ENCODE measurements around the gene DNM3. TPM values are rescaled to one million over a fixed set of nuclear protein-coding genes. Genes with fewer than 3 reads are reported as not detected.
A peak's percentile ranks its signal among the peaks of the same experiment; 100 is the strongest.

DNM3 gene
- total RNA-seq, 1 experiment from 2014 or later: 3.1 TPM

DNA sequence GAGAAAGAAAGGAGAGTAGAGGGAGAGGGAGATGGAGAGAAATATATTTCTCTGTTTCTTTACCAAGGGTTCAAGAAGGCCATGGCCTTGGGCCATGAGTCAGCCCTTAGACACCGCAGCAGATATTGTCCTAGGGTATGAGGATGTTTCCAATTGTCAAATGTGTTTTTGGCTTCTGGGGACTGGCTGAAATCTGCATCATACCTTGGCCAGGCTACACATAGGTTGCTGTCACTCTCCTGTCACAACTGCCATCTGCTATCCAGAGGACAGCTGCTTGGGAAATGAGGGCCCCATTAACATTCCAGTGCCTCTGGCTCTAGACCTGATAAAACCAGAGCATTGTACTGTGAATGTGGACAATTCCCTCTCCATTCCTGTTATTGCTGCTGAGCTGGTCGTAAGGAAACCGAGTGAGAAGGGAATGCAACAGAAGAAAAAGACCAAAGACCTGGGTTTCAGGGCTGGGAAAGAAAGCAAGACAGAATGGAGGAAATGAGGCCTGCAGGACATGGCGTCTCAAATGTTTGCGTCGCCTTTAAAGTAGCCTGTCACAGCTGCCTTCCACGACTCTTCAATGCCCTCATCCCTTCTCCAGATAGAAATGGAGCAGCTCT, 611.3 kb downstream of the DNM3 start:
- peak; percentile 40 for DNase-seq (ENCODE audit: low read depth)

DNA sequence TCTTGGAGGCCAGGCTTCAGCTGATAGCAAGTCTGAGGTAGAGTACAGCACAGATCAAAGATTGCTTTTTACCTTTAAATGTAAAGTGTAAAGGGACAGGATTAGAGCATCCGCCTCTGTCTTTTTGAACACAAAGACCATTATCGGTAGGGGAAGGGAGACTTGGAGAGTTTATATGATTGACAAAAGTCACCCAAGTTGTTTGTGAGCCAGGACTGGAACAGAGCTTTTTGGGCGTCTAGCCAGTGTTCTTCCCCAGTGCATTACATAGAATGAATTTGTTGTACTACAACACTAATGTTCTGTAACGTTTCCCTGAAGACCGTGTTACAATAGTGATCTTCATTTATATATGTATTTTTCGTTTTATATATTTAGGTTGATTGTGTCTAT, 611.9 kb downstream of the DNM3 start:
- DNase-seq (ENCODE audit: low read depth): no peak

DNA sequence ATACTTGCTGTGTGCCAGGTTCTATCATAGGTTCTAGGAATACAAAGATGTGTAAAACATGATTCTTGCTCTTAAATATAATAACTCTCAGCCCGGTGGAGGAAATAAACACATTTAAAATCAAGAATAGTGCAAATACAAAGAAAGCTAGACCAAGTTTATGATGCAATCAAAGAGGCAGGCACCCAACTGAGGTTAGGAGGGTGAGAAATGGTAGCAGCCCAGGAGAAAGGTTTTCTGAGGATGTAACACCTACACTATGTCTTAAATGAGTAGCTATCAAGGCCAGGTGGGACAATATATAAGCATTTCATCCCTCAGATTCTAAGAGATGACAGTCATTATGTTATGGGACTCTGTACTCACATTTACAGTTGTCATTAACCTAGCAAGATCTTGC, 612.3 kb downstream of the DNM3 start:
- DNase-seq (ENCODE audit: low read depth): no peak

DNA sequence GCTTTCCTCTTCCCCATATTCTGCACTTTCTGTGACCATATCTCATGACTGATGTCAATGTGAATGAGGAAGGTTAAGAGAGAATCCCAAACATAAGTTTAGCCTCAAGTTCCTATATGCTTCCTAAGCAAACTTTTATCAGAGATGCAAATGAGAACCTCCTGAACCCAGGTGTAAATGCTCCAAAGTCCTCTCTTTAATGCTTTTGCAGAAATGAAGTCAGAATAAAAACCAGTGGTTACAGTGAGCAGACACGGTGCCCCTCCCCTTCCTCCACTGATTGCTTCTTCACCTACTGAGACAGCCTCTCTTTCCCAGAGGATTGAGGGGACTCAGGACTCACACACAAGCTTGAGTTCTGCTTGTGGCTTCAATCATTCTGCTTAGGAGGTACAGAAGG, 614.2 kb downstream of the DNM3 start:
- DNase-seq (ENCODE audit: low read depth): no peak

DNA sequence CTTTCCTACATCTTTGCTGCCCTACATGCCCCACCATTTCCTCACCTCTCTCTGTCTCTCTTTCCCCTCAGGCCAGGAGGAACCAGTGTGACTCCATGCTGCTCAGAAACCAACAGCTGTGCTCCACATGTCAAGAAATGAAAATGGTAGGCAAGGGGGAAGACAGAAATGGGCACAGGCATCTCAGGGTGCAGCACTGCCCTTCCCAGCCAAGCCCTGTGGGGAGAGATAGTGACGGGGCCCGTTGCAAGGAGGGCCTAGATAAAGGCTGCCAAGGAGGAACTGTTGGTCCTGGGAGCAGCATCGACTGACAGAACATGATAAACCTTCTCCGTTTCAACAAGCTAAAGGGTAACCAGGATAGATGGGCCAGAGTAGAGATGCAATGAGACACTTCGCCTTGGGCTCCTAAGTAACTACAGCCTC, 615.1 kb downstream of the DNM3 start:
- DNase-seq (ENCODE audit: low read depth): no peak

DNA sequence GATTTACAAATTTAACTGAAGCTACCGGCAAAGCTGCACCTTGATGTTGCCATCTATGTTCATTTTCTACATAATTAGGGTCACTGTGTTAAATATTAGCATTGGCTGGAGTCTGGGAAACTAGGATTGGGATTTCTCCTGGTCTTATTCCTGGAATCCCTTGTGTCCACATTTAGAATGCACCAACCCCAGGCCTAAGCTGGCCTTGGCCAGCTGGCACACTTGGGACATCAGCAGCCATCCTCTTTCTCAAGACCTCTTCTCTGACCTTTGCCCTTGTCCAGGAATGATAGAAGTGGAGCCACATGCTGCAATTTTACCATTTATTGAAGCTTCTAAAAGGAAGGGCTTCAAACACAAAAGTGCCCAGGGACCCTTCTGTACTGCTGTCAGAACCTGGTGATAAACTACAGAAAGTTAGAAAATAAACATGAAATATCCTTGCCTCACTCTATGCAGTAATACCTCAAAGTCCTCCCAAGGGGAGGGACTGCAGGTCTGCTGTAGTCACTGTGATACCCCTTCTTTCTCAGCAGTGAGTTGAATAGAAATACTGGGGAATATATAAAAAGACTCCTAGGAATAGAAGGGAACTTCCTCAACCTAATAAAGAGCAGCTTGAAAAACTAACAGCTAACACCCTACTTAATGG, 616.3 kb downstream of the DNM3 start:
- DNase-seq (ENCODE audit: low read depth): no peak

DNA sequence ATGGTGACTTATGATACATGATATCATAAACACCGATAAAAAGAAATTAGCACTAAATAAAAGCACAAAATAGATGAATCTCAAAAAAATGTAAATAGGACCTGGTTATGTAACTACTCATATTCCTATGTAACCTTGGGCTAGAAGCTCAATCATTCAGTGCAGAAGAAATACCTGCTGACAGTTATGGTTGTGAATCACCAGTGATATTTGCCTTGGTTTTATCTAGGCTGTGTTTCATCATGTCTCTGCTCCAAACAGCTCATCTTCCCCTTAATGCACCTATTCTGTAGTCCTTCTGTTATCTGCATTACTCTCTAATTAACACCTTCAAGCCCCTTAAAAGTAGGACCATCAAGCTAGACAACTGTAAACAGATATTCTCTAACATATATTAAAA, 618.9 kb downstream of the DNM3 start:
- DNase-seq (ENCODE audit: low read depth): peak; percentile 36

DNA sequence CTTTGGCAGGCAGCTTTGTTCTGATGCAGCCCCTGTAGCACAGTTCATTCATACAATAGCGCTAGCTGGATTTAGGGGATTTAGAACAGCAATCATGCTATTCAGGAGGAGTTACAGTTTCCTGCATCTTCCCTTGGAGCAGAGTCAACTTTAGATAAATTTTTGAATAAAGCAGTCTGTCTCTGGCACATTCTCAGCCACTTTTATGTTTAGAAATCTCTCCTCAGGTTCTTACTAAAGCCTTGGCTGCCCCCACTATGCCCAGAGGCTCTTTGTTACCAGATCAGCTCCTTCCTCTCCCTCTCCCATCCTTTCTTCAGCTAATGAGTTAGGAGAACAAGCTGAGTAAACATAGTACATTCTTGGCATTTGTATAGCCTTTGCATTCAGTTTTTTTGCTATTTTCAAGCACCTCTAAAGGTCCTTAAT, 619.6 kb downstream of the DNM3 start:
- DNase-seq (ENCODE audit: low read depth): peak; percentile 61

Other genes with a start within 250 kb of the DNM3 start
- not detected in 2 replicates for gene MYOCOS, start 219.3 kb upstream of the DNM3 start, total RNA-seq (2014; rRNA removed; shearing (Covaris generic))
- not detected in 2 replicates for gene MYOC, start 188.8 kb upstream of the DNM3 start, total RNA-seq (2014; rRNA removed; shearing (Covaris generic))
- 11.4 and 12.4 TPM in 2 replicates for gene VAMP4, start 99.4 kb upstream of the DNM3 start, total RNA-seq (2014; rRNA removed; shearing (Covaris generic))
- 21.1 and 27.9 TPM in 2 replicates for gene METTL13, start 59.8 kb upstream of the DNM3 start, total RNA-seq (2014; rRNA removed; shearing (Covaris generic))

Measured in M059J (cell line).